AG09319 (cell line): Measurements from ENCODE around the gene SPRR2F.

Source experiments
- DNase-seq: peaks from one replicate; pipeline ENCODE4 v3.0.0-alpha.2; 2010; ENCODE audit warnings: low read depth; ENCODE audit errors: extremely low read depth
- TF ChIP-seq, protein P1 (sequence below): IDR thresholded peaks from 2 replicates; pipeline ENCODE4 v1.5.1; 2011; ENCODE audit warnings: low read depth, mild to moderate bottlenecking, inconsistent platforms, low read length, moderate library complexity

The SPRR2F gene

DNA sequence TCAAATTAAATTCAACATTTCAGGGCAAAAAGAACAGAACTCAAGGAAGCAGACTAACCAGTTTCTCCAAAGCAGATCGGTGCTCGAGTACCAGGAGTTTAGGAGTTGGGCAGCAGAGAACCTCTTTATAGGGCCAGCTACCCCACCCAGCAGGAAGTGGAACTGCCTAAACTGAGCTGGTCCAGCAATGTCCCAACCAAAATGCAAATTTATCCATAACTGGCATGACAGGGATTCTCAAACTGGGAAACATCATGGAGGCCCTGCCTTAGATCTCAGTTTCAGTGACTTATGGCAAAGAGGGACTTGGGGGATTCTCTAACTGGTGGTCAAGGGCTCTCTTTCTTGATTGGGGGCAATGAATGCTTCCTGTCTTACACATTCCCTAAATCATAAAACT is 41.8 kb downstream of the SPRR2F start, which contains the start of gene SPRR2B:
Gene SPRR2B (minus strand): TSS at position 101 of the 400 bp plus-strand sequence. CDS start 772 bp downstream, outside the sequence.
- TF ChIP-seq, protein P1, sequence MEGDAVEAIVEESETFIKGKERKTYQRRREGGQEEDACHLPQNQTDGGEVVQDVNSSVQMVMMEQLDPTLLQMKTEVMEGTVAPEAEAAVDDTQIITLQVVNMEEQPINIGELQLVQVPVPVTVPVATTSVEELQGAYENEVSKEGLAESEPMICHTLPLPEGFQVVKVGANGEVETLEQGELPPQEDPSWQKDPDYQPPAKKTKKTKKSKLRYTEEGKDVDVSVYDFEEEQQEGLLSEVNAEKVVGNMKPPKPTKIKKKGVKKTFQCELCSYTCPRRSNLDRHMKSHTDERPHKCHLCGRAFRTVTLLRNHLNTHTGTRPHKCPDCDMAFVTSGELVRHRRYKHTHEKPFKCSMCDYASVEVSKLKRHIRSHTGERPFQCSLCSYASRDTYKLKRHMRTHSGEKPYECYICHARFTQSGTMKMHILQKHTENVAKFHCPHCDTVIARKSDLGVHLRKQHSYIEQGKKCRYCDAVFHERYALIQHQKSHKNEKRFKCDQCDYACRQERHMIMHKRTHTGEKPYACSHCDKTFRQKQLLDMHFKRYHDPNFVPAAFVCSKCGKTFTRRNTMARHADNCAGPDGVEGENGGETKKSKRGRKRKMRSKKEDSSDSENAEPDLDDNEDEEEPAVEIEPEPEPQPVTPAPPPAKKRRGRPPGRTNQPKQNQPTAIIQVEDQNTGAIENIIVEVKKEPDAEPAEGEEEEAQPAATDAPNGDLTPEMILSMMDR = no peak
- DNase-seq = no peak

DNA sequence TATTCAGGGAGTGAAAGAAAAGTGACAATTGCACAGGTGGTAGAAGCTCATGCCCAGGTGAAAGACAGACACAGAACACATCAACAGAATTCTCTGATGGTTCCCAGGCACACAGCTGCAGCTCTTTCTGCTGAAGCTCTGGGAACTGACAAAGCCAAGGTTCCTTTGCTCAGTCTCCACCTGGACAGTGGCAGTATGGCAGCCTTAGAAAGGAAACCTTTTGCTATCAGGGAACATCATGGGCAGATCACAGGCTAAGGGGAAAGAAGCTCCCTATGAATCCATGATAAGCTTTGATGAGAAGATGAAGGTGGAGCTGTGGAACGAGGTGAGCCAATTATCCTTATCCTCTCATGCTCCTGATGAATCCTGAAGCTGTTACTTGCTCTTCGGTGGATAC is 43.1 kb downstream of the SPRR2F start:
- TF ChIP-seq, protein P1 = no peak
- no peak for DNase-seq
